ENCODE results near the gene POLG2.

POLG2 gene

GRCh38 chr17:64505340-64506200 lies 8.7 kb upstream of the POLG2 start:
- DNase-seq (ENCODE audit: extremely low spot score) = peak; percentile 57
- TF ChIP-seq SUZ12 (IDR thresholded peaks at IDR 0.05) = no peak
- TF ChIP-seq ARNT (IDR thresholded peaks at IDR 0.05) = no peak
- TF ChIP-seq TARDBP (IDR thresholded peaks at IDR 0.05) = no peak
- TF ChIP-seq NFRKB (IDR thresholded peaks at IDR 0.05) = peak; percentile 75
- TF ChIP-seq HDGF (IDR thresholded peaks at IDR 0.05; ENCODE audit: borderline replicate concordance) = no peak
- TF ChIP-seq LEF1 (IDR thresholded peaks at IDR 0.05; ENCODE audit: borderline replicate concordance) = no peak
- TF ChIP-seq ZNF384 (IDR thresholded peaks at IDR 0.05) = no peak
- TF ChIP-seq PKNOX1 (IDR thresholded peaks at IDR 0.05) = no peak
- no peak for TF ChIP-seq SP1 (IDR thresholded peaks at IDR 0.05)
- TF ChIP-seq FOXK2 (IDR thresholded peaks at IDR 0.05) = no peak
- TF ChIP-seq L3MBTL2 (conservative IDR thresholded peaks at IDR 0.05) = peak; percentile 49
- no peak for TF ChIP-seq BHLHE40 (IDR thresholded peaks at IDR 0.05; ENCODE audit: borderline replicate concordance)
- TF ChIP-seq FOXM1 (IDR thresholded peaks at IDR 0.05; ENCODE audit: borderline replicate concordance) = 0 out of 2 replicates have a peak, but pooled peaks have one; percentile 27
- TF ChIP-seq CTBP1 (IDR thresholded peaks at IDR 0.05; ENCODE audit: borderline replicate concordance) = no peak
- TF ChIP-seq ELF4 (IDR thresholded peaks at IDR 0.05) = no peak; the same call in none of the 2 replicates
- no peak for TF ChIP-seq FOXA1 (IDR thresholded peaks at IDR 0.05)
- CTCF ChIA-PET = interaction anchor here (0.9 to 2.1 kb wide), 2 partner anchors 15 to 86 kb away, joined by 3 to 6 read pairs; no protein-coding TSS in a partner anchor
- POLR2A ChIA-PET = interaction anchor here (0.5 to 4.1 kb wide), 49 partner anchors 9 to 558 kb away, joined by 3 to 153 read pairs (median 3); partner anchors contain the start of genes POLG2 and SMURF2

- CTCF ChIA-PET = interaction anchor here (0.9 to 2.1 kb wide), 2 partner anchors 14 to 85 kb away, joined by 3 to 6 read pairs; no protein-coding TSS in a partner anchor
- DNase-seq (ENCODE audit: extremely low spot score) = no peak
- POLR2A ChIA-PET = interaction anchor here (0.5 to 4.1 kb wide), 32 partner anchors 8 to 558 kb away, joined by 3 to 153 read pairs (median 4); partner anchors contain the start of genes POLG2 and SMURF2
- TF ChIP-seq PKNOX1 (IDR thresholded peaks at IDR 0.05) (no peak), CTBP1 (IDR thresholded peaks at IDR 0.05; ENCODE audit: borderline replicate concordance) (no peak), BHLHE40 (IDR thresholded peaks at IDR 0.05; ENCODE audit: borderline replicate concordance) (no peak), SUZ12 (IDR thresholded peaks at IDR 0.05) (no peak), SP1 (IDR thresholded peaks at IDR 0.05) (no peak), FOXM1 (IDR thresholded peaks at IDR 0.05; ENCODE audit: borderline replicate concordance) (no peak), ZNF384 (IDR thresholded peaks at IDR 0.05) (no peak), L3MBTL2 (conservative IDR thresholded peaks at IDR 0.05) (no peak), ELF4 (IDR thresholded peaks at IDR 0.05) (no peak), LEF1 (IDR thresholded peaks at IDR 0.05; ENCODE audit: borderline replicate concordance) (no peak), NFRKB (IDR thresholded peaks at IDR 0.05) (no peak), FOXA1 (IDR thresholded peaks at IDR 0.05) (no peak)
Measured at GRCh38 chr17:64504769-64505339, 8.0 kb upstream of the POLG2 start.

GRCh38 chr17:64503821-64504768 lies 7.2 kb upstream of the POLG2 start:
- ChIA-PET POLR2A (interaction anchor here (1.4 to 4.1 kb wide), 5 partner anchors 7 to 205 kb away, joined by 4 to 153 read pairs (median 12); partner anchors contain the start of genes POLG2 and SMURF2), CTCF (interaction anchor here (0.9 to 2.1 kb wide), 3 partner anchors 13 to 205 kb away, joined by 3 to 6 read pairs (median 3); no protein-coding TSS in a partner anchor)
- DNase-seq (ENCODE audit: extremely low spot score) = no peak
- TF ChIP-seq PKNOX1 (IDR thresholded peaks at IDR 0.05) (no peak), FOXK2 (IDR thresholded peaks at IDR 0.05) (no peak), LEF1 (IDR thresholded peaks at IDR 0.05; ENCODE audit: borderline replicate concordance) (no peak), BHLHE40 (IDR thresholded peaks at IDR 0.05; ENCODE audit: borderline replicate concordance) (no peak), HDGF (IDR thresholded peaks at IDR 0.05; ENCODE audit: borderline replicate concordance) (no peak), FOXA1 (IDR thresholded peaks at IDR 0.05) (no peak), ARNT (IDR thresholded peaks at IDR 0.05) (no peak), SUZ12 (IDR thresholded peaks at IDR 0.05) (no peak), CTBP1 (IDR thresholded peaks at IDR 0.05; ENCODE audit: borderline replicate concordance) (no peak), TARDBP (IDR thresholded peaks at IDR 0.05) (no peak), FOXM1 (IDR thresholded peaks at IDR 0.05; ENCODE audit: borderline replicate concordance) (no peak), ELF4 (IDR thresholded peaks at IDR 0.05) (no peak), NFRKB (IDR thresholded peaks at IDR 0.05) (no peak), SP1 (IDR thresholded peaks at IDR 0.05) (no peak), ZNF384 (IDR thresholded peaks at IDR 0.05) (no peak), L3MBTL2 (conservative IDR thresholded peaks at IDR 0.05) (no peak)

GRCh38 chr17:64503341-64503740 lies 6.5 kb upstream of the POLG2 start:
- ChIA-PET POLR2A (interaction anchor here (1.5 to 2.6 kb wide), 2 partner anchors 11 to 159 kb away, joined by 6 to 12 read pairs; partner anchors contain the start of gene SMURF2), CTCF (interaction anchor here (0.9 to 1.0 kb wide), 2 partner anchors 84 to 206 kb away, joined by 3 read pairs; no protein-coding TSS in a partner anchor)
- TF ChIP-seq FOXM1 (IDR thresholded peaks at IDR 0.05; ENCODE audit: borderline replicate concordance) (no peak), SP1 (IDR thresholded peaks at IDR 0.05) (no peak), PKNOX1 (IDR thresholded peaks at IDR 0.05) (no peak), ELF4 (IDR thresholded peaks at IDR 0.05) (no peak), L3MBTL2 (conservative IDR thresholded peaks at IDR 0.05) (no peak), ARNT (IDR thresholded peaks at IDR 0.05) (no peak), HDGF (IDR thresholded peaks at IDR 0.05; ENCODE audit: borderline replicate concordance) (no peak), SUZ12 (IDR thresholded peaks at IDR 0.05) (no peak), BHLHE40 (IDR thresholded peaks at IDR 0.05; ENCODE audit: borderline replicate concordance) (no peak), LEF1 (IDR thresholded peaks at IDR 0.05; ENCODE audit: borderline replicate concordance) (no peak), NFRKB (IDR thresholded peaks at IDR 0.05) (no peak), ZNF384 (IDR thresholded peaks at IDR 0.05) (no peak), FOXK2 (IDR thresholded peaks at IDR 0.05) (no peak), FOXA1 (IDR thresholded peaks at IDR 0.05) (no peak), CTBP1 (IDR thresholded peaks at IDR 0.05; ENCODE audit: borderline replicate concordance) (no peak), TARDBP (IDR thresholded peaks at IDR 0.05) (no peak)
- DNase-seq (ENCODE audit: extremely low spot score) = no peak
